Left lung (tissue), 10 donors: Measurements from ENCODE around the gene IER3IP1. TPM values are rescaled to one million over a fixed set of nuclear protein-coding genes. Genes with fewer than 3 reads are reported as not detected.

Experiments used
- ATAC-seq: fragments of 200-7000 bp; cut with Tn5 transposase; one replicate; pipeline ENCODE4 v1.9.1; 2020; ENCODE audit warnings: moderate library complexity
- DNase-seq, 4 donors: peaks; one replicate each; pipeline ENCODE4 v3.0.0-alpha.2; 2013 to 2020
- H3K27ac ChIP-seq, 2 donors: fragments of 200-600 bp; sonication (generic) in 1 of 2; one replicate each; pipeline versions ENCODE4 v1.5.0 to v1.8.0; 2020 to 2021
- H3K27me3 ChIP-seq, 2 donors: fragments of 200-600 bp; sonication (generic) in 1 of 2; one replicate each; pipeline versions ENCODE4 v1.5.0 to v1.8.0; 2020 to 2021
- H3K36me3 ChIP-seq, 2 donors: fragments of 200-600 bp; sonication (generic) in 1 of 2; one replicate each; pipeline versions ENCODE4 v1.5.0 to v1.8.0; 2020 to 2021
- H3K4me1 ChIP-seq, 2 donors: fragments of 200-600 bp; one replicate each; pipeline ENCODE4 v1.8.0; 2021
- H3K4me3 ChIP-seq, 2 donors: fragments of 200-600 bp; sonication (generic) in 1 of 2; one replicate each; pipeline versions ENCODE4 v1.5.0 to v1.8.0; 2020 to 2021; ENCODE audit warnings: mild to moderate bottlenecking in 1 of 2
- H3K9me3 ChIP-seq, 2 donors: fragments of 200-600 bp; sonication (generic) in 1 of 2; one replicate each; pipeline versions ENCODE4 v1.5.0 to v1.8.0; 2020 to 2021
- CTCF ChIP-seq, 2 donors: fragments of 200-600 bp; sonication (generic) in 1 of 2; IDR thresholded peaks; one replicate each; pipeline versions ENCODE4 v1.5.0 to v1.8.0; 2021; ENCODE audit warnings: antibody characterized with exemption in 2 of 2
- intact Hi-C, 2 donors: fragments of 100-400 bp; cut with DNase I; formaldehyde crosslinking; loops; one replicate each; pipeline versions ENCODE4 v1.11.2 to v1.14.2; 2022
- polyA plus RNA-seq, 6 donors: library from polyadenylated mRNA; unstranded; fragments of 120-200 nt; gene quantifications; one replicate each; pipeline ENCODE4 v1.2.1, GENCODE V29; 2013; ENCODE audit not compliant: insufficient read length in 6 of 6
- total RNA-seq, 2 donors: library from RNA; stranded (reverse); fragmentation: NEBNext Ultra II Directional; extraction: Animal tissue kit (Norgen Biotek cat#: 25700); gene quantifications; one replicate each; pipeline ENCODE4 v1.2.1, GENCODE V29; 2021
- donor health status: DM: no; HTN: yes; CAD: no.
- donor health status: DM: no; HTN: no; CAD: no.

The IER3IP1 gene
- total and polyA plus RNA-seq, 8 donors = 14.6 to 28.0 (median 23.5) TPM

GRCh38 chr18:47113796-47114540, 62.2 kb downstream of the IER3IP1 start:
- H3K27me3 ChIP-seq = no peaks in the 10 kb centered on the region
- no peaks in the 10 kb centered on the region for H3K9me3 ChIP-seq
- intact Hi-C loops = no loop called here
- H3K4me1 ChIP-seq = no peaks in the 10 kb centered on the region
- no peak overlapping the region for H3K27ac ChIP-seq
- ATAC-seq (no peak), DNase-seq (no peak)
- TF ChIP-seq CTCF (IDR thresholded peaks at IDR 0.05) = no peak
- H3K4me3 ChIP-seq = no peak overlapping the region
- peaks cover 0 to 65% of the 10 kb centered on the region in 2 donors for H3K36me3 ChIP-seq

GRCh38 chr18:47110492-47111274, 65.5 kb downstream of the IER3IP1 start:
- no peak for DNase-seq
- no peak overlapping the region for H3K27ac ChIP-seq
- intact Hi-C loops = no loop called here
- H3K27me3 ChIP-seq = no peaks in the 10 kb centered on the region
- no peak overlapping the region for H3K4me3 ChIP-seq
- no peak for ATAC-seq
- TF ChIP-seq CTCF (IDR thresholded peaks at IDR 0.05) = no peak
- no peaks in the 10 kb centered on the region for H3K9me3 ChIP-seq
- H3K36me3 ChIP-seq = peaks cover 0 to 95% of the 10 kb centered on the region in 2 donors
- H3K4me1 ChIP-seq = no peaks in the 10 kb centered on the region

GRCh38 chr18:47109720-47110119, 66.4 kb downstream of the IER3IP1 start:
- Histone ChIP-seq H3K9me3 (no peaks in the 10 kb centered on the region), H3K4me3 (no peak overlapping the region), H3K27me3 (no peaks in the 10 kb centered on the region), H3K36me3 (peaks cover 0 to 89% of the 10 kb centered on the region in 2 donors), H3K27ac (no peak overlapping the region), H3K4me1 (no peaks in the 10 kb centered on the region)
- ATAC-seq (no peak), DNase-seq (no peak)
- intact Hi-C loops = no loop called here
- no peak for TF ChIP-seq CTCF (IDR thresholded peaks at IDR 0.05)

- no peaks in the 10 kb centered on the region for H3K4me1 ChIP-seq
- DNase-seq = no peak
- no peaks in the 10 kb centered on the region for H3K9me3 ChIP-seq
- intact Hi-C loops = no loop called here
- no peak overlapping the region for H3K4me3 ChIP-seq
- H3K36me3 ChIP-seq = peaks cover 0 to 89% of the 10 kb centered on the region in 2 donors
- TF ChIP-seq CTCF (IDR thresholded peaks at IDR 0.05) = no peak
- no peak overlapping the region for H3K27ac ChIP-seq
- ATAC-seq = no peak
- H3K27me3 ChIP-seq = no peaks in the 10 kb centered on the region
Measured at GRCh38 chr18:47108998-47109405, 67.2 kb downstream of the IER3IP1 start.

GRCh38 chr18:47108373-47108772, 67.8 kb downstream of the IER3IP1 start:
- no peak overlapping the region for H3K4me3 ChIP-seq
- ATAC-seq (no peak), DNase-seq (no peak)
- H3K4me1 ChIP-seq = no peaks in the 10 kb centered on the region
- no peaks in the 10 kb centered on the region for H3K9me3 ChIP-seq
- H3K27me3 ChIP-seq = no peaks in the 10 kb centered on the region
- TF ChIP-seq CTCF (IDR thresholded peaks at IDR 0.05) = no peak
- H3K36me3 ChIP-seq = peaks cover 0 to 83% of the 10 kb centered on the region in 2 donors
- no peak overlapping the region for H3K27ac ChIP-seq
- intact Hi-C loops = no loop called here
